OCI-LY7 (cell line): ENCODE data around the gene AMIGO2. TPM values are rescaled to one million over a fixed set of nuclear protein-coding genes. Genes with fewer than 3 reads are reported as not detected.

Experiments used
- BruUV-seq: library from RNA; stranded (reverse); fragments of 400-500 nt; replicated peaks from 2 replicates; lab custom pipeline; 2021; lab: Mats Ljungman, UMichigan
- CTCF ChIA-PET: fragments of 300-600 bp; sonication (Branson Sonifier 250); formaldehyde crosslinking; loops from one replicate; lab custom pipeline; 2022; ENCODE audit warnings: antibody characterized with exemption; ENCODE audit not compliant: unreplicated experiment; lab: Charles Lee
- POLR2A ChIA-PET: fragments of 300-600 bp; sonication (Branson Sonifier 250); formaldehyde crosslinking; loops from one replicate; lab custom pipeline; 2022; ENCODE audit warnings: antibody characterized with exemption; lab: Charles Lee
- DNase-seq: peaks from one replicate; pipeline ENCODE4 v3.0.0-alpha.2; 2015; ENCODE audit warnings: low spot score
- H2AFZ ChIP-seq: fragments of 200-600 bp; sonication (generic), shearing (Covaris generic); 2 replicates; pipeline ENCODE4 v1.6.1; 2014; ENCODE audit warnings: mild to moderate bottlenecking, antibody characterized with exemption, low read length, moderate library complexity
- H3K27ac ChIP-seq: fragments of 200-600 bp; sonication (generic); 2 replicates; pipeline ENCODE4 v1.5.1; 2014; ENCODE audit warnings: mixed run types, low read depth, mild to moderate bottlenecking, moderate library complexity, low read length, inconsistent platforms; ENCODE audit not compliant: poor library complexity, severe bottlenecking
- H3K36me3 ChIP-seq: fragments of 200-600 bp; sonication (generic); 2 replicates; pipeline ENCODE4 v1.6.1; 2014; ENCODE audit warnings: mild to moderate bottlenecking, antibody characterized with exemption, low read length, moderate library complexity, mixed read lengths; ENCODE audit not compliant: insufficient read depth
- H3K4me1 ChIP-seq: fragments of 200-600 bp; sonication (generic); 2 replicates; pipeline ENCODE4 v1.5.1; 2014; ENCODE audit warnings: mild to moderate bottlenecking, low read length; ENCODE audit not compliant: insufficient read depth, poor library complexity, severe bottlenecking
- H3K4me2 ChIP-seq: fragments of 200-600 bp; sonication (generic); 2 replicates; pipeline ENCODE4 v1.6.1; 2014; ENCODE audit warnings: mild to moderate bottlenecking, low read length
- H3K4me3 ChIP-seq: fragments of 200-600 bp; sonication (generic); 2 replicates; pipeline ENCODE4 v1.5.1; 2014; ENCODE audit warnings: mild to moderate bottlenecking, low read depth, low read length; ENCODE audit not compliant: poor library complexity, severe bottlenecking
- H3K79me2 ChIP-seq: fragments of 200-600 bp; sonication (generic); 2 replicates; pipeline ENCODE4 v1.6.1; 2016; ENCODE audit warnings: low read depth, mild to moderate bottlenecking, low read length, moderate library complexity, mixed read lengths; ENCODE audit not compliant: insufficient read depth
- H3K9me2 ChIP-seq: fragments of 200-600 bp; sonication (generic); 2 replicates; pipeline ENCODE4 v1.6.1; 2016; ENCODE audit warnings: mild to moderate bottlenecking, low read length, mixed read lengths; ENCODE audit not compliant: insufficient read depth
- H3K9me3 ChIP-seq: fragments of 200-600 bp; sonication (generic); 2 replicates; pipeline ENCODE4 v1.6.1; 2014; ENCODE audit warnings: mild to moderate bottlenecking, mixed run types, low read length, mixed read lengths
- H4K20me1 ChIP-seq: fragments of 200-600 bp; sonication (generic); 2 replicates; pipeline ENCODE4 v1.6.1; 2014; ENCODE audit warnings: mild to moderate bottlenecking, antibody characterized with exemption, low read length, moderate library complexity, mixed read lengths; ENCODE audit not compliant: insufficient read depth
- CTCF ChIP-seq: fragments of 200-600 bp; sonication (generic); conservative IDR thresholded peaks from 2 replicates; pipeline ENCODE4 v1.5.1; 2014; ENCODE audit warnings: mild to moderate bottlenecking, antibody characterized with exemption, low read length, moderate library complexity, mixed read lengths
- EZH2phosphoT487 ChIP-seq: fragments of 200-600 bp; sonication (generic); IDR thresholded peaks from 2 replicates; pipeline ENCODE4 v1.6.1; 2018; ENCODE audit warnings: low read depth, borderline replicate concordance, mild to moderate bottlenecking, mixed run types, antibody characterized with exemption, low read length, moderate library complexity, mixed read lengths
- intact Hi-C: fragments of 100-400 bp; cut with micrococcal nuclease; formaldehyde crosslinking; loops from one replicate; pipeline ENCODE4 v1.10.0; 2022; ENCODE audit not compliant: unreplicated experiment
- total RNA-seq, 2 experiments: library from RNA; depleted of rRNA in 1 of 2; stranded (reverse); fragments of >200 nt in 1 of 2; shearing (Covaris generic) in 1 of 2; gene quantifications; 2 replicates each; pipeline ENCODE4 v1.2.3, GENCODE V29; 2014 to 2022

The AMIGO2 gene
- total RNA-seq, 2 experiments from 2014 or later = not detected

DNA sequence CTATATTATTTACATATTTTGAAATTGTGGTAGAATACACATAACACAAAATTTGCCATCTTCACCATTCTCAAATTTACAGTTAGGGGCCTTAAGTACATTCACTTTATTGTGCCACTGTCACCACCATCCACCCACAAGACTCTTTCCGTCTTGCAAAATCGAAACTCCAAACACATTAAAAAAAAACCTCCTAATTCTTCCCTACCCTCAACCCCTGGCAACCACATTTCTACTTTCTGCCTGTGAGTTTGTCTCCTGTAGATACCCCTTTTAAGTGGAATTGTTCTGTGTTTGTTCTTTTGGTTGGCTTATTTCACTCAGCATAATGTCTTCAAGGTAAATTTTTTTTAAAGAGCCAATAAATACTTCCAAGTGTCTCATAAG is 31.6 kb upstream of the AMIGO2 start:
- Histone ChIP-seq H3K4me1 (no peaks in the 10 kb centered on the region), H2AFZ (no peak overlapping the region), H3K79me2 (no peaks in the 10 kb centered on the region), H3K27ac (no peak overlapping the region), H3K4me2 (no peak overlapping the region), H3K4me3 (no peak overlapping the region), H3K36me3 (no peaks in the 10 kb centered on the region), H4K20me1 (no peaks in the 10 kb centered on the region), H3K9me3 (no peaks in the 10 kb centered on the region), H3K9me2 (no peaks in the 10 kb centered on the region)
- POLR2A ChIA-PET = no interaction called here
- no peak for TF ChIP-seq EZH2phosphoT487
- no peak for DNase-seq
- no TSS peak for BruUV-seq
- CTCF ChIA-PET = no interaction called here
- intact Hi-C loops = no loop called here

DNA sequence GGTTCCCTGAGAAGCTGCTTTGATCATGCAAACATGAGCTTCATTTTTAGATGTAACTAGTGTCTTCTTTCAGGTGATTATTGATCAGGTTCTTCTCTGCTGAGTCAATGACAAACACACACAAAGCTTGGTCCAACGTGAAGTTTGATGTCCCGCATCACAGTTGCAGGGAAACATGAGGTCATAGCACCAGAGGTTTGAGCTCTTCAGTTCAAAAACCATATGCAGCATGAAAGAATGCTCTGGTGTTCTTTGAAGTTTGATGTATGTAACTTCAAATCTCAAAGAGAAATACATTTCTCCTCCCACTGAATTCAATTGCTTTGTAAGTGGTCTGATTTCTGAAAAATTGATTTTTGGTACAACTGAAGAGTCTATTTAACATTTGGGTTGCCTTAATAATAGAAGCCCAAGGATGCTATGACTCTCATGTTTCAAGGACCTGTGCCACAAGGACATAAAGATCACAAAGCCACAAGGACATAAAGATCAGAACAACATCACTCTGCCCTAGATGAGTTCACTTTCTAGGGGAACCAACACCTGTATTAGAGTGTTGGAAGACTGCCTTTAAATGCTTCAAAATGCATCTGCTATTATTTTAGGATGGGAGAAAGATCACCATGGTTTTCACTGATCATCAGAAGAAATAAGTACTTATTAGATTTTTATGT is 31.1 kb upstream of the AMIGO2 start:
- ChIA-PET POLR2A (interaction anchor here (0.9 kb wide), 1 partner anchor 18 kb away, joined by 3 read pairs; no protein-coding TSS in a partner anchor), CTCF (no interaction called here)
- Histone ChIP-seq H3K4me1 (no peaks in the 10 kb centered on the region), H2AFZ (no peak overlapping the region), H3K9me3 (no peaks in the 10 kb centered on the region), H3K36me3 (no peaks in the 10 kb centered on the region), H3K4me3 (no peak overlapping the region), H3K4me2 (no peak overlapping the region), H3K27ac (no peak overlapping the region), H4K20me1 (no peaks in the 10 kb centered on the region), H3K9me2 (no peaks in the 10 kb centered on the region), H3K79me2 (no peaks in the 10 kb centered on the region)
- no peak for TF ChIP-seq EZH2phosphoT487
- TF ChIP-seq CTCF = no peak
- BruUV-seq = no TSS peak
- no peak for DNase-seq
- intact Hi-C loops = no loop called here

DNA sequence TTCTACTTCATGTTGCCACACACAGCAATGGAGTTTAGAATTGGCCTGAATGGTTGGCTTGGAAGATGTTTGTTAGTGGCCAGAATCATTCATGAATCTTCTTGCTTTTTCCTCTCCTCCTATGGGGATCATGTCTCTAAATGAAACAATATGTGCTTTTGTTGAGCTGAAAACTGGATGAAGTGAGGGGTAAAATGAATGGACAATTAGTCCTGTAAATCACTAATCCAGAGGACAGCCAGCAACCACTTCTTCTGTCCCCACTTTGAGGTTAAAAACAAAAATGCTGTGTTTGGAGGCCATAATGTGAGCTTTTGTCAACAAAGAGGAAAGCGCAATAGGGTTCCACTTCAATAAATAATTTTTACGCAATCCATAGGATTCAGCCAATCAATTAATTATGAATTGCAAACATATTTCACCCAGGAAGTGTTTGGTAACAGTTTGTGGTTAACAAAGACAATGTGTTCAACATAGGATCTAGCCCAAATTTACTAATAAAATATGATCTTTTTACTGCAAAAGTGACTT is 30.3 kb upstream of the AMIGO2 start:
- CTCF ChIA-PET = no interaction called here
- BruUV-seq = no TSS peak
- Histone ChIP-seq H3K36me3 (no peaks in the 10 kb centered on the region), H3K4me1 (no peaks in the 10 kb centered on the region), H3K79me2 (no peaks in the 10 kb centered on the region), H3K4me3 (no peak overlapping the region), H3K4me2 (no peak overlapping the region), H4K20me1 (no peaks in the 10 kb centered on the region), H3K9me3 (no peaks in the 10 kb centered on the region), H3K9me2 (no peaks in the 10 kb centered on the region), H2AFZ (no peak overlapping the region), H3K27ac (no peak overlapping the region)
- no peak for DNase-seq
- intact Hi-C loops = no loop called here
- TF ChIP-seq EZH2phosphoT487 = no peak
- no peak for TF ChIP-seq CTCF
- POLR2A ChIA-PET = interaction anchor here (0.9 kb wide), 1 partner anchor 19 kb away, joined by 3 read pairs; no protein-coding TSS in a partner anchor
